ENCODE data around the gene PRKAR1B. TPM values are rescaled to one million over a fixed set of nuclear protein-coding genes. Genes with fewer than 3 reads are reported as not detected.

Gene PRKAR1B
- polyA plus RNA-seq, 1 of the 3 experiments (the other 2 are of a cell fraction) = 63.7 TPM

- no peak overlapping the region for H2AFZ ChIP-seq (ENCODE audit: low read depth)
Observed at GRCh38 chr7:569071-569855, 157.8 kb downstream of the PRKAR1B start.

GRCh38 chr7:568031-568951, 158.8 kb downstream of the PRKAR1B start:
- 95% methylated on average over 25 of the region's 33 CpGs for WGBS (ENCODE audit: low lambda C conversion rate)
- H3K9ac ChIP-seq = no peak overlapping the region
- DNase-seq = no peak
- ChIA-PET POLR2A (no interaction called here), CTCF (no interaction called here)
- H3K9me3 ChIP-seq = no peaks in the 10 kb centered on the region
- no peak overlapping the region for H3K27ac ChIP-seq (ENCODE audit: low read depth in 2 of 2, low read length in 1 of 2)
- no peaks in the 10 kb centered on the region for H3F3A ChIP-seq (replicated peaks; ENCODE audit: insufficient read depth)
- no peaks in the 10 kb centered on the region for H3K27me3 ChIP-seq (ENCODE audit: insufficient read depth)
- H4K20me1 ChIP-seq (ENCODE audit: insufficient read depth) = no peaks in the 10 kb centered on the region
- H3K4me2 ChIP-seq = no peak overlapping the region
- no peaks in the 10 kb centered on the region for H3K79me2 ChIP-seq (ENCODE audit: insufficient read depth)
- H3K9me2 ChIP-seq = no peaks in the 10 kb centered on the region
- H3K4me3 ChIP-seq (ENCODE audit: low read depth in 2 of 2, low read length in 1 of 2) = no peak overlapping the region
- H2AFZ ChIP-seq (ENCODE audit: low read depth) = no peak overlapping the region
- TF ChIP-seq SMC3 (IDR thresholded peaks at IDR 0.05; ENCODE audit: low read depth, low read length) = no peak
- no peak for TF ChIP-seq GATA2 (CRISPR knock-in tag; IDR thresholded peaks at IDR 0.05)
- TF ChIP-seq REST (IDR thresholded peaks at IDR 0.05; ENCODE audit: low read depth, low read length) = no peak
- no peak for TF ChIP-seq ELF1 (IDR thresholded peaks at IDR 0.05)
- no peak for TF ChIP-seq RFX5 (IDR thresholded peaks at IDR 0.05; ENCODE audit: low read length)
- TF ChIP-seq EP300 (IDR thresholded peaks at IDR 0.05; ENCODE audit: borderline replicate concordance in 1 of 2, low read depth in 1 of 2, low read length in 1 of 2) = no peak
- no peak for TF ChIP-seq SIN3A (IDR thresholded peaks at IDR 0.05; ENCODE audit: borderline replicate concordance, low read depth, low read length)
- TF ChIP-seq MXI1 (IDR thresholded peaks at IDR 0.05; ENCODE audit: low read depth, low read length) = no peak
- TF ChIP-seq, protein P1, sequence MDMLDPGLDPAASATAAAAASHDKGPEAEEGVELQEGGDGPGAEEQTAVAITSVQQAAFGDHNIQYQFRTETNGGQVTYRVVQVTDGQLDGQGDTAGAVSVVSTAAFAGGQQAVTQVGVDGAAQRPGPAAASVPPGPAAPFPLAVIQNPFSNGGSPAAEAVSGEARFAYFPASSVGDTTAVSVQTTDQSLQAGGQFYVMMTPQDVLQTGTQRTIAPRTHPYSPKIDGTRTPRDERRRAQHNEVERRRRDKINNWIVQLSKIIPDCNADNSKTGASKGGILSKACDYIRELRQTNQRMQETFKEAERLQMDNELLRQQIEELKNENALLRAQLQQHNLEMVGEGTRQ (IDR thresholded peaks at IDR 0.05; ENCODE audit: borderline replicate concordance, low read depth, low read length) = no peak
- TF ChIP-seq NRF1 (IDR thresholded peaks at IDR 0.05; ENCODE audit: low read depth, low read length) = no peak
- TF ChIP-seq EZH2phosphoT487 (IDR thresholded peaks at IDR 0.05; ENCODE audit: borderline replicate concordance, low read depth) = no peak
- TF ChIP-seq TEAD4 (IDR thresholded peaks at IDR 0.05; ENCODE audit: borderline replicate concordance, insufficient read depth) = no peak
- H3K4me1 ChIP-seq (ENCODE audit: control insufficient read depth in 1 of 2, insufficient read depth in 2 of 2, low read depth in 1 of 2, low read length in 1 of 2) = no peaks in the 10 kb centered on the region
- peaks cover 0 to 3% of the 10 kb centered on the region in 2 experiments for H3K36me3 ChIP-seq (replicated peaks in 1 of 2; ENCODE audit: control insufficient read depth in 1 of 2, insufficient read depth in 2 of 2, low read length in 1 of 2)

More at GRCh38 chr7:569071-569855, 157.8 kb downstream of the PRKAR1B start:
- no peaks in the 10 kb centered on the region for H3K4me1 ChIP-seq (ENCODE audit: control insufficient read depth in 1 of 2, insufficient read depth in 2 of 2, low read depth in 1 of 2, low read length in 1 of 2)
- no peak overlapping the region for H3K4me2 ChIP-seq
- no peaks in the 10 kb centered on the region for H4K20me1 ChIP-seq (ENCODE audit: insufficient read depth)
- TF ChIP-seq SMC3 (IDR thresholded peaks at IDR 0.05; ENCODE audit: low read depth, low read length) (no peak), MEF2A (IDR thresholded peaks at IDR 0.05; ENCODE audit: borderline replicate concordance, low read depth) (no peak), JUND (IDR thresholded peaks at IDR 0.05) (no peak)
- ChIA-PET POLR2A (no interaction called here), CTCF (no interaction called here)
- H3K9ac ChIP-seq = no peak overlapping the region
- DNase-seq = no peak
- peaks cover 0 to 3% of the 10 kb centered on the region in 2 experiments for H3K36me3 ChIP-seq (replicated peaks in 1 of 2; ENCODE audit: control insufficient read depth in 1 of 2, insufficient read depth in 2 of 2, low read length in 1 of 2)
- 95% methylated on average over 20 of the region's 30 CpGs for WGBS (ENCODE audit: low lambda C conversion rate)
- no peaks in the 10 kb centered on the region for H3F3A ChIP-seq (replicated peaks; ENCODE audit: insufficient read depth)
- H3K27ac ChIP-seq (ENCODE audit: low read depth in 2 of 2, low read length in 1 of 2) = no peak overlapping the region
- no peak overlapping the region for H3K4me3 ChIP-seq (ENCODE audit: low read depth in 2 of 2, low read length in 1 of 2)
- no peaks in the 10 kb centered on the region for H3K9me2 ChIP-seq
- no peaks in the 10 kb centered on the region for H3K9me3 ChIP-seq
- H3K27me3 ChIP-seq (ENCODE audit: insufficient read depth) = no peaks in the 10 kb centered on the region
- H3K79me2 ChIP-seq (ENCODE audit: insufficient read depth) = no peaks in the 10 kb centered on the region
